ENCODE measurements around the gene DACH2. TPM values are rescaled to one million over a fixed set of nuclear protein-coding genes. Genes with fewer than 3 reads are reported as not detected.

Gene DACH2
- polyA plus RNA-seq, 1 donor from 2014 or later, result 20.6 TPM

DNA sequence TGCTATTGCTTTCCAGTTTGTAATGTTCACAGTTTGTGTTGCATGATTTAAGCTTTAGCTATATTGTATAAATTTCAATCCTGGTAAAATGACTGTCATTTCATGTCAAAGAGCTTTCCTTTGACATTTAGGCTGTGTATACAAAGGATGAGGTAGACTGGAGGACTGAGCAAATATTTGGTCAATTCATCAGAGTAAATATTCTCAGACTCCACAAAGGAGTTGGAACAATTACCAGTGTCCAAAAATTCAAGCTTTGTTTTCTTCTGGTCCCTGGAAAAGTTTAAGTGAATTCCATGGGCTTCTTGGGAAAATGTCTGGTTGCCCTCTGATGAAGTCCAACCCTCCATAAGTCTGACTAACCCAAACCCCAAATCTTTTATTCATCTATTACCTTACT lies 682.4 kb downstream of the DACH2 start:
- H3K4me2 ChIP-seq (ENCODE audit: low read length), result no peak overlapping the region
- H3K9me2 ChIP-seq (ENCODE audit: insufficient read depth, low read length), result no peaks in the 10 kb centered on the region
- H3F3A ChIP-seq (ENCODE audit: insufficient read depth, low read length, poor library complexity, severe bottlenecking), result no peaks in the 10 kb centered on the region
- H4K20me1 ChIP-seq (ENCODE audit: insufficient read depth), result no peaks in the 10 kb centered on the region
- no peak overlapping the region for H3K9ac ChIP-seq (ENCODE audit: low read length)
- H2AFZ ChIP-seq (ENCODE audit: low read depth, low read length), result no peak overlapping the region
- TF ChIP-seq TAF1 (IDR thresholded peaks at IDR 0.05; ENCODE audit: low read depth), result no peak
- no peak for TF ChIP-seq MXI1 (conservative IDR thresholded peaks at IDR 0.05; ENCODE audit: poor library complexity, severe bottlenecking)
- no peak for TF ChIP-seq EZH2 (IDR thresholded peaks at IDR 0.05; ENCODE audit: borderline replicate concordance, insufficient read depth, low read length, poor library complexity, severe bottlenecking)
- H3K79me2 ChIP-seq (replicated peaks; ENCODE audit: insufficient read depth, low read length), result no peaks in the 10 kb centered on the region
- H3K27me3 ChIP-seq (ENCODE audit: insufficient read depth, low read depth, low read length), result no peaks in the 10 kb centered on the region
- H3K36me3 ChIP-seq (ENCODE audit: insufficient read depth, low read length), result no peaks in the 10 kb centered on the region
- H3K9me3 ChIP-seq (ENCODE audit: low read length), result no peaks in the 10 kb centered on the region
- no peak overlapping the region for H3K27ac ChIP-seq (ENCODE audit: low read length)
- no peak overlapping the region for H3K4me3 ChIP-seq (ENCODE audit: low read length)

DNA sequence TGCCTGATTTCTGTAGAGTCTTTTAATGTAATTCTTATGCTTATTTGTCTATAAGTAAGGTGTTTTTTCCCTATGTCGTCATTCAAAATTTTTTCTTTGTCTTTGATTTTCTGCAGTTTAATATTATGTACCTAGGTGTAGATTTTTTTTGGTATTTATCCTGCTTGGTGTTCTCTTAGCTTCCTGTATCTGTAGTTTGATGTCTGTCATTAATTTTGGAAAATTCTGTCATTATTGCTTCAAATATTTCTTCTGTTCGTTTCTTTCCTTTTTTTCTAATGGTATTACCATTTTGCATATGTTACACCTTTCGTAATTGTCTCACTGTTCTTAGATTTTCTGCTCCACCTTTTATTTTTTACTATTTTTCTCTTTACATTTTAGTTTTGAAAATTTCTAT lies 696.9 kb downstream of the DACH2 start:
- H3K4me3 ChIP-seq (ENCODE audit: low read length), result no peak overlapping the region
- H3K9me2 ChIP-seq (ENCODE audit: insufficient read depth, low read length), result no peaks in the 10 kb centered on the region
- no peak overlapping the region for H2AFZ ChIP-seq (ENCODE audit: low read depth, low read length)
- H3K27me3 ChIP-seq (ENCODE audit: insufficient read depth, low read depth, low read length), result no peaks in the 10 kb centered on the region
- no peaks in the 10 kb centered on the region for H3K9me3 ChIP-seq (ENCODE audit: low read length)
- no peak overlapping the region for H3K4me2 ChIP-seq (ENCODE audit: low read length)
- no peaks in the 10 kb centered on the region for H3K36me3 ChIP-seq (ENCODE audit: insufficient read depth, low read length)
- H3K79me2 ChIP-seq (replicated peaks; ENCODE audit: insufficient read depth, low read length), result no peaks in the 10 kb centered on the region
- H3K9ac ChIP-seq (ENCODE audit: low read length), result no peak overlapping the region
- no peak overlapping the region for H3K27ac ChIP-seq (ENCODE audit: low read length)
- no peak for TF ChIP-seq MXI1 (conservative IDR thresholded peaks at IDR 0.05; ENCODE audit: poor library complexity, severe bottlenecking)
- TF ChIP-seq RAD21 (conservative IDR thresholded peaks at IDR 0.05), result no peak
- no peak for TF ChIP-seq SMC3 (conservative IDR thresholded peaks at IDR 0.05; ENCODE audit: poor library complexity)
- no peak for TF ChIP-seq POLR2AphosphoS5 (IDR thresholded peaks at IDR 0.05)
- no peaks in the 10 kb centered on the region for H4K20me1 ChIP-seq (ENCODE audit: insufficient read depth)
- no peaks in the 10 kb centered on the region for H3F3A ChIP-seq (ENCODE audit: insufficient read depth, low read length, poor library complexity, severe bottlenecking)

Small RNA genes within 50 kb of the gene (small RNA-seq; reads per million reads assigned to genes)
- 0 reads per million in 3 experiments for gene FCF1P9
- 0 reads per million in 3 experiments for gene RF00026

Other genes with a start within 250 kb of the DACH2 start
- gene CHM, start 100.9 kb upstream of the DACH2 start, polyA plus RNA-seq, result 16.3 and 20.3 TPM in 2 replicates

All from neural cell (in vitro differentiated cells).